ENCODE measurements around the gene TPR. TPM values are rescaled to one million over a fixed set of nuclear protein-coding genes. Genes with fewer than 3 reads are reported as not detected.

Gene TPR
- total RNA-seq, 4 donors from 2014 or later: 70.9 to 94.7 (median 75.4) TPM

GRCh38 chr1:186323865-186324264, 51.2 kb downstream of the TPR start:
- H3K4me3 ChIP-seq (ENCODE audit: low read depth, poor library complexity, severe bottlenecking): no peak overlapping the region
- DNase-seq (ENCODE audit: low spot score in 2 of 2): no peak
- intact Hi-C loops (cut with DNase I; ENCODE audit: low total_unique reads): no loop called here
- TF ChIP-seq POLR2A (IDR thresholded peaks at IDR 0.05): no peak
- no peak for TF ChIP-seq CTCF (IDR thresholded peaks at IDR 0.05)
- 87 to 91% methylated on average over 4 of the region's 4 CpGs for WGBS, 2 donors

GRCh38 chr1:186315570-186315969, 59.5 kb downstream of the TPR start:
- WGBS, 2 donors: 79 to 85% methylated on average over 3 of the region's 3 CpGs
- intact Hi-C loops (cut with DNase I; ENCODE audit: low total_unique reads): no loop called here
- TF ChIP-seq CTCF (IDR thresholded peaks at IDR 0.05) (no peak), POLR2A (IDR thresholded peaks at IDR 0.05) (no peak)
- no peak overlapping the region for H3K4me3 ChIP-seq (ENCODE audit: low read depth, poor library complexity, severe bottlenecking)
- no peak for DNase-seq (ENCODE audit: low spot score in 2 of 2)

GRCh38 chr1:186311375-186312051, 63.5 kb downstream of the TPR start:
- no peak for DNase-seq (ENCODE audit: low spot score in 2 of 2)
- WGBS, 2 donors: 97% methylated on average over 3 of the region's 3 CpGs
- TF ChIP-seq POLR2A (IDR thresholded peaks at IDR 0.05): no peak
- no peak for TF ChIP-seq CTCF (IDR thresholded peaks at IDR 0.05)
- H3K4me3 ChIP-seq (ENCODE audit: low read depth, poor library complexity, severe bottlenecking): no peak overlapping the region
- intact Hi-C loops (cut with DNase I; ENCODE audit: low total_unique reads): no loop called here

GRCh38 chr1:186310307-186310706, 64.7 kb downstream of the TPR start:
- no peak for DNase-seq (ENCODE audit: low spot score in 2 of 2)
- intact Hi-C loops (cut with DNase I; ENCODE audit: low total_unique reads): no loop called here
- H3K4me3 ChIP-seq (ENCODE audit: low read depth, poor library complexity, severe bottlenecking): no peak overlapping the region
- 77 to 80% methylated on average over 4 of the region's 4 CpGs for WGBS, 2 donors
- TF ChIP-seq POLR2A (IDR thresholded peaks at IDR 0.05) (no peak), CTCF (IDR thresholded peaks at IDR 0.05) (no peak)

- no peak overlapping the region for H3K4me3 ChIP-seq (ENCODE audit: low read depth, poor library complexity, severe bottlenecking)
- no peak for TF ChIP-seq POLR2A (IDR thresholded peaks at IDR 0.05)
- no peak for TF ChIP-seq CTCF (IDR thresholded peaks at IDR 0.05)
- DNase-seq (ENCODE audit: low spot score in 2 of 2): no peak
- intact Hi-C loops (cut with DNase I; ENCODE audit: low total_unique reads): no loop called here
- 95 to 96% methylated on average over 6 of the region's 6 CpGs for WGBS, 2 donors
Measured at GRCh38 chr1:186308264-186309060, 66.6 kb downstream of the TPR start.

Measured in lower leg skin (tissue), 4 donors.